HG02840 (cell line): Measurements from ENCODE around the gene RFX8.
"Not testable (repeated sequence)": the region's sequence is repeated elsewhere in the genome, so short reads cannot be mapped to it uniquely, and the experiment has no call there.

Source experiments
- ATAC-seq: cut with Tn5 transposase; IDR thresholded peaks from one replicate; pipeline ENCODE4 v1.9.1; 2021; ENCODE audit warnings: mild to moderate bottlenecking, moderate library complexity, moderate number of reproducible peaks; ENCODE audit not compliant: unreplicated experiment, low FRiP score

Gene RFX8

DNA sequence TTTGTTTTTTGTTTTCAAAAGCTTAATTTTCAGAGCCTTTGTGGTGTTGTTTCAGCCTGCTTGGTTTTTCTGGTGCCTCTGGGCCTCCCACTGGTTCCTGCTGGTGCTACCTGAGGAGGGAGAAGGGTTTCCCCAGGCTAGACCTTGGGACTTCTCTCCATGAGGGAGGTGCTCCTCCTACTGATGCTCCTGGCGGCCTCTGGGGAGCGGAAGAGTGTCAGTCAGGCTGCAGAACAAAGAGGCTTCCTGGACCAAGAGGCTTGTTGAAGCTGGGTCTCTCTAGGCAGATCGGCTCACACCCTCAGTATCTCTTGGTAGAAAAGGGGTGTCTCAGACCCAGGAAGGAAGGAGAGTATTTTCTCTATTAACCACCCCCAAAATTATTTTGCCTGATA is 32.2 kb downstream of the RFX8 start:
- no peak for ATAC-seq

DNA sequence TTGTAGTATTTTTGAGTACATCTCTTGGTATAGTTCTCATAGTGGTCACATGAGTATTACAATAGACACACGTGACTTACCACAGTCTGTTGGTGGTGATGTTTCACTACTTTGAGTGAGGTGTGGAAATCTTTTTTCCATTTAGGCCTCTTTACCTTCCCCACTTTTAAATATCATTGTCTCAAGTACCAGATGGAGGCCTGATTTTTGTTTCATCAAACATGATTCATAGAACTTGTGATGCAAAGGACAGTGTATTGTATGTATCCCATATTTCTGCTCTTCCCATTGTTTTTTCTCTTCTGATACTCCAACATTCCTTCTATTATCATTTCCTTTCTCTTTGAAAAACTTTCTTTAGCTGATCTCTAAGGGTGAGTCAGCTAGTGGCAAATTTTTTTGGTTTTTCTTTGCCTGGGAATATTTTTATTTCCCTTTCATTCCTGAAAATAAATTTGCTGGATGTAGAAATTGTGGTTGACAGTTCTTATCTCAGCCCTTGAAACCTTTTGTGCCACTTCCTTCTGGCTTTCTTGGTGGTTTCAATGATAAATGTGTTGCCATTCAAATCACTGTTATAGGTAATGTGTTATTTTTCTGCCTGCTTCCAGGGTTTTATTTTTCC is 32.8 kb downstream of the RFX8 start:
- no peak for ATAC-seq

DNA sequence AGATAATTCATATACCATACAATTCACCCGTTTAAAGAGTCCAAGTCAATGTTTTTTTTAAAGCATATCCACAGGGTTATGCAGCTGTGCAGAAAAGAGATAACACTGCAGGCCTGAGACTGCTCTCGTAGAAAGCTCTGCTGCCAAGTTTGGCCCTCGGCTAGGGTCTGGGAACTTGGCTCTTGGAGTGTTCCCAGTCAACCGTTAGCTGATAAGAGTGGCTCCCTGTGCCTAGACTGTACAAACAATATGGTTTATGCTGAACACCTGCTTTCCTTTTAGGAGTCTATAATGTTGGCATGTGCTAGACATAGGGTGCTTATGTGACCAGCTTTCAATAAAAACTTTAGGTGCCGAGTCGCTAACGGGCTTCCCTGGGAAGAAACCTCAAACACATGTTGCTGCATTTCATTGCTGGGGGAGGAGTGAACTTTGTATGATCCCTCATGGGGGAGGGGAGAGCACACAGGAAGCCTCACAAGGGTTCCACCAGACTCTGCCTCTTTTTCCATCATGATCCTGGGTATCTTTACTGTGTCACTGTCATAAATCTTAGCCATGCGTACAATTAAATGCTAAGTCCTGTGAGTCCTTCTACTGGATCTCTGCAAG is 34.7 kb downstream of the RFX8 start:
- no peak for ATAC-seq

DNA sequence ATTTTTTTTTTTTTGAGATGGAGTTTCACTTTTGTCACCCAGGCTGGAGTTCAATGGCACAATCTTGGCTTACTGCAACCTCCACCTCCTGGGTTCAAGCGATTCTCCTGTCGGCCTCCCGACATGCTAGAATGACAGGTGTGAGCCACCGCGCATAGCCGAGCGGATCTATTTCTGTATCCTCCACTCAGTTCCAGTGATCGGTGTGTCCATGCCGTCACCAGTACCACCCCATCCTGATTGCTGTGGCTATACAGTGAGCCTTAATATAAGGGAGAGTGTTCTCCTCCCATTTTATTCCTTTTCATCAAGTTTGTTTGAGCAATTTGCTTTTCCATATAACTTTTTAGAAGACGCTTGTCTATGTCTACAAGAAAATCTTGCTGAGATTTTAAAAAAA is 35.2 kb downstream of the RFX8 start:
- no peak for ATAC-seq

DNA sequence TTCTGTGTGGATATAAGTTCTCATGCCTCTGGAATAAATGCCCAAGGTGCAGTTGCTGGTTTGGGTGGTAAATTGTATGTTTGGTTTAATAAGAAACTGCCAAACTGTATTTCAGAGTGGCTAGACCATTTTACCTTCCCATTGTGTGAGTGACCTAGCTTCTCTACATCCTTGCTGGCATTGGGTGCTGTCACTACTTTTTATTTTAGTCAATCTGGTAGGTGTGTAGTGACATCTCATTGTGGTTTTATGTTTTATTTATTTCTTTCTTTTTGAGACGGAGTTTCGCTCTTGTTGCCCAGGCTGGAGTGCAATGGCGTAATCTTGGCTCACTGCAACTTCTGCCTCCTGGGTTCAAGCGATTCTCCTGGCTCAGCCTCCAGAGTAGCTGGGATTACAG is 36.4 kb downstream of the RFX8 start:
- not testable (repeated sequence) for ATAC-seq

DNA sequence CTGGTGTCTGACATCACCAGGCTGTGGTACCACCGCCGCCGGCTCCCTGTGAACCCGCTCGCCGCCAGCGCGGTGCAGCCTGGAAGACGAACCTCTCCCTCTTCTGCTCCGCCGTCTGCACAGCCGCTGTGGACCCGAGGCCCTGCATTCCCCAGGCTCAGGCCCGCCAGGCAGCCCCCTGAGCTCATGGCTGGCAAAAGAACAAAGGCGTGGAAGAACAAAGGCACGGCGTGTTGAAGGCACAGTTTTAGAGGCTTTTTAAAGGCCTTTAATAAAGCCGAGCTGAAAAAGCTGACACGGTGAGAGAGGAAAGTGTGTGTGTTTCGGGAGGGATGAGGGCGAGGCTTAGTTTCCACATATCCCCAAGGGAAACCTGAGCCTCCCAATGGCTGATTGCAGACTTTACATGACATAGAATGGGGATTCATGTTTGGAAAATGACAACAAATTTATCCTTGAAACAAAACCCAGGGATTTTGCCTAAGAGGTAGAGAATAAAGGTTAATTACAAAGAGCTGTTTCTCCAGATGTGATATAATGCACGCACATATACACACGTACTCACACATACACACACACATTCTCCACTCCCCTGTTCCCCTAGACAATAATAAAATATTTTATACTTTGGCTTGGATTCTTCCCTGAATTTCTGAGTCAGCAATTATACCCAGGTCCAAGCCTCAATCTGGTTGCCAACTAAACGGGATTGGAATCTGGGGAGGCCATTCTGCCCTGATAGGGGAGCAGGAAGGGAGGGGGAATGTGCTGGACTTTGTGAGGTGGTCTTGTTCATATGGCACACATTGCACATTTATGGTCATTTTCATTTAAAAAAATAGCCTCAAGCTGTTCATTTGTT is 39.7 kb downstream of the RFX8 start:
- ATAC-seq, result no peak

DNA sequence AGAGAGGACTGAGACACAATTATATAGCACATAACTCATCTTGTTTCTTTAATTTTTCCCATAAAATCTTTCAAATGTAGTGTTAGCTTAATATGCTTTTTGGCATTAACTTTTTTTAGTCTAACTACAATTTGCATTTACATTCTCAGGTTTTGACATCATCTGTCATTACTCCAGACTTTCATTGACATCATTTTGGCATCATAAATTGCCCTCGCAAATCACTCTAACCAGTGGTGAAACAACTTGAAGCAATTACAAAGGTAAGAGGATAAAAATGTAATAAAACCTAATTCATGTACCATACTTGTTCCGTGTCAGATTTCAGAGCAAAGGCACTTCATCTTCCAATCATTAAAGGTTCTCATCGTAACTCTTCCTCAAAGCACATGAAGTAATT is 41.4 kb downstream of the RFX8 start:
- no peak for ATAC-seq

DNA sequence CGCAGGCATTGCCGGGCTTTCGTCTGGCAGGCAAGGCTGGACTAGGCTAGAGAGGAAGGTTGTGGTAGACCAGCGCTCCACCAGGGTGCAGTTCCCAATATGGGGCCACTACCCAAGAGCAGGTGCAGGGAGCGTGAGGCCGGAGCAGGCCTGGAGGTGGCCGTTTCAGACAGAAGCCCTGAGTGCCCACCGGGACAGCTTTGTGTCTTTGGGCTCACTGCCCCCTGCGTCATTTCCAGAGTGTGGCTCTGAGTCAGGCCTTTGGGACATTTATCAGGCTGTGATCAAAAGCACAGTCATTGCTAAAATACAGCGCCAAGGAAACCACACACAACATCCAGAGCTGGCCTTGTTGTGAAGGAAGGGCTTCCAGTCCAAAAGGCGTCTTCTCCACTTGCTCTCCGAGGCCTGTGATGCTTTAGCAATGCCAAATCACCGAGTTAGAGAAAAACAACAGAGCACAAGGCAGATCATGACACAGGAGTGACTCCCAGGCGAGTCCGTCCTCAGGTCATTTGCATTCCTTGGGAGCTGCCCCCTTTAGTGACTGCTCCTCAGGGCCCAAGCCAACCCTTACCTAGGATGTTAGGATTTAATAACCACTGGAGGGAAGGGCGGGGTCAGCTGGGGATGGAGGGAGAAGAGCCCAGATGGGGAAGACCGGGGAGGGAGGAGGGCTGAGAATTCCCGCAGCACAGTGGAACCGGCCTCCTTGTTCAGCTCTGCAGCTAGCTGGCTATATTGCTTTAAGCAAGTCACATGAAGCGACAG is 42.3 kb downstream of the RFX8 start:
- ATAC-seq, result no peak

DNA sequence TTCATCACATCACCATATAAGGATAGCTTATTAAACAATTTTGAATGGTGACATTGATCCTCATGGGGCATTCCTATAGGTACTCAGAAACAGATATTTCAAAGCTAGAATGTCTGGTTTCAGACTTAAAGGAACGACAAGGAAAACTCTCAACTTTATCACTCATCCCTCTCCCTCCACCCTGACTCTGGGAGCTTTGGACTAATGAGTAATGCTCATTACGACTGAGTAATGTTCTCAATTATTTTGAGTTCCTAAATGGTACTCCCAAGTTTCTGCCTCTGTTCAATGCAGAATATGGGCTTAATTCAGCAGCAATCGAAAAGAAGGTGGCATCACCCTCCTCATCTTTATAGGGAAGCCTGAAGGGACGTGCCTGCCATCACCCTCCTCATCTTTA is 43.4 kb downstream of the RFX8 start:
- no peak for ATAC-seq

DNA sequence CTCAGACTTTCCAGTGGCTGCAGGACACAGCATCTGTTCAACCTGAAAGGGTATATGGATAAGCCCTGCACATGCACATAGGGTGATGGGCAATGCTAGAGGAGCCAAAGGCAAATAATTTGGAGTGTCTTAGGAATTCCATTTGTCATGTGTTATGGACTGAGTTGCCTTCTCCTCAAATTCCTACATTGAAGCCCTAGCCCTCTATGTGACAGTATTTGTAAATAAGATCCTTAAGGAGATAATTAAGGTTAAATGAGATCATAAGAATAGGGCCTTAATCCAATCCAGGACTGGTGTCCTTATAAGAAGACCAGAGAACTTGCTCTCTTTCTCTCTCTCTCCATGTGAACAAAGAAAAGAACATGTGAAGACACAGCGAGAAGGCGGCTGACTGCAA is 44.8 kb downstream of the RFX8 start:
- no peak for ATAC-seq

DNA sequence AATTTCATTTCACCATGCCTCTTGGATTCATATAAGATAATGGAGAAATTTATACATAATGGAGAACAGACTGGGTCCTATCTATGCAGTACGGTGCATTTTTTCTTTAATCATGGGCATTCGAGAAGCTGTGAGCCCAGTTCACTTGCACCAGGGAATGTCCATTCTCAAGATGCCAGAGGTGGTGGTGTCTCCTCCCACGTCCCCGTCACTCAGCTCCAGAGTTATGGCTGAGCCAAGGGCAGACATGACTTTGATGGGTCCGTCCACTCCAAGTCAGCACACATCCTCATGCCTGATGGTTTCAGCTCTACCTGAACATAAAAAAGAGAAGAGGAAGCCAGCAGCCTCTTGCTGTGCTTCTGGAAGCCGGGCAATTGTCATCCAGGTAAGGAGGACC is 45.5 kb downstream of the RFX8 start:
- no peak for ATAC-seq

DNA sequence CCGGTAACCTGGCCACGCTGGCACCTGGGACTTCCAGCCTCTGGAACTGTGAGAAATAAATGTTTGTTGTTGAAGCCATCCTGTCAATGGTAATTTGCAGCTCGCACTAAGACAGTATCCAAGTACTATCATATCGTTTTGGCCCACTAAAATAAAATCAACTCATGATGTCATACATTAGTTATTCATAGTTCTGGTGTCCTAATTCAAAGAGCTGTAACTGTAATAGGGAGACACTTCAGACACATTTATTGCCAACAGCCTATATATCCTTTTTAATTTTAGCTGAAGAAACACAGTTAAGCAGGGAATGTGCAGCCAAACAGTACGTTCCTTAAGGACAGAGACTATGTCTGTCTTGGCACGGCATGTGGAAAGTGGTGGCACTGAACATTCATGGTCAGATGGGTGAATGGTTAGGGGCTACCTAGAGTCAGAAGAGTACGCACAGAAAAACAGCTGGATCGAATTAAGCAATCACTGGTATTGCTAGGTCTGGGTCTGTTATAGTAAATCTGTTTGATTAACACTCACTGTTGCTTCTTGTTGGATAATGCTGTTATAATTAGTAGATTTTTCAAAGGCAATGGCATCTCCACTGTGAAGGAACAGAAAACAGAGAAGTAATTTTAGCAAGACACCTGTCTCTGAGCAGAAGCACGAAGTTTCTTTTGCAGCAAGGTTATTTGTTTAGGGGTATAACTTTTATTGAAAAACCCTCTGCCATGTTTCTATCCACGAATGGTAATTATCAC is 46.3 kb downstream of the RFX8 start:
- ATAC-seq, result no peak

DNA sequence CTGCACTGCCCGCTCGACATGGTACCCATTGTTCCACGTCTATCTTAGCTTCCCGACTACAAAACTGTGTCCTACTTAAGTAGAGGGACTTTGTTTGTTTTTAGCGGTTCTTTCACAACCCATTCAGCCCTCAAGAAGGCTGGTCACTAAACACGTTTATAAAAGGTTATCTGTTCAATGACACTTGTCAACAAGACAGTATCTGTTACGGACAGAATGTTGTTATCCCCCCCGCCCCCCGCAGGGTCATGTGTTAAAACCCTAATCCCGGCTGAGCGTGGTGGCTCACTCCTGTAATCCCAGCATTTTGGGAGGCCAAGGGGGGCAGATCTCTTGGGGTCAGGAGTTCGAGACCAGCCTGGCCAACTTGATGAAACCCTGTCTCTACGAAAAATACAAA is 47.2 kb downstream of the RFX8 start:
- no peak for ATAC-seq

DNA sequence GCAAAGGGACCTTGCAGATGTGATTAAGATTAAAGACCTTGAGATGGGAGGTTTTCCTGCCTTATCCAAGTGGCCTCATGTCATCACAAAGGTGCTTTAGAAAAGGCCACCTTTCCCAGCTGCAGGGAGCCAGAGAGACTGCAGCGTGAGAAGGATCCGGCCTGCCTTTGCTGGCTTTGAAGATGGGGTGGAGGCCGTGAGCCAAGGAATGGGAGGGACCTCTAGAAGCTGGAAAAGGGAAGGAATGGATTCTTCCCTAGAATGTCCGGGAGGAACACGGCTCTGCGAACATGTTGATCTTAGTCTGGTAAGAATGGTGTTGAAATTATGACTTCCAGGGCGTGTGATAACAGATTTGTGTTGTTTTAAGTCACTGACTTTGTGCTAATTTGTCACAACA is 47.7 kb downstream of the RFX8 start:
- no peak for ATAC-seq

DNA sequence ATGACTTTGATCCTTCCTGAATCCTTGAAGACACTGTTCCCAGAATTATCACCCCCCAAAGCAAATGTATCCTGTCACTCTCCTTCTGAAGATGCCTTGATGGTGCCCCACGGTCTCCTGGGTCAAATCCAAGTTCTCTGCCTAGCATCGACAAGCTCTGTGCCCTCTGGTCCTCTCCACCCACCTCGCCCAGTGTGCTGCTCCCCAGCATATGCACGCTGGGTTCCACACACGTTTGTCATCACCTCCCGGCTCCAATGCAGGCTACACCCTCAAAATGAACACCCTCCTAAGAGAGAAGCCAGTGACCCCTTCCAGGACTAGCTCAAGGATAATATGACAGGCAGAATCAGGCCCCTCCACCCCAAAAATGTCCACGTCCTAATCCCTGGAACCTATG is 48.1 kb downstream of the RFX8 start:
- ATAC-seq, result no peak

DNA sequence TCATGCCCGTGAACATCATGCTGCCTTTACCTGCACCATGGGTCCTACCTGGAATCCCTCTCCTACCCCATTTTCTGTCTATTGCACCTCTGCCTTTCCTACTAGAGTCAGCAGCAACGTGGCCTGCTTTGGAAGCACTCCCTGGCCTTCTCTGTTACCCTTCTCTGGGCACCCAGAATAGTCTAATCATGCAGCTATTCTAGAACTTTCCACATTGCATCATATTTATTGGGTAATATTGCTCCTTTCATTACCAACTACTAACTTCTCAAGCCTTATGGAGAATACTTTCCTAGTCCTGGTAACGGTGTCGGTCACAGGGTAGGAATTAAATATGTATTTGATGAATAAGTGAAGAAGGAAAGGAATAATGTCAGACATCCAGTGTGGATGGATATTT is 54.3 kb downstream of the RFX8 start:
- ATAC-seq, result no peak

DNA sequence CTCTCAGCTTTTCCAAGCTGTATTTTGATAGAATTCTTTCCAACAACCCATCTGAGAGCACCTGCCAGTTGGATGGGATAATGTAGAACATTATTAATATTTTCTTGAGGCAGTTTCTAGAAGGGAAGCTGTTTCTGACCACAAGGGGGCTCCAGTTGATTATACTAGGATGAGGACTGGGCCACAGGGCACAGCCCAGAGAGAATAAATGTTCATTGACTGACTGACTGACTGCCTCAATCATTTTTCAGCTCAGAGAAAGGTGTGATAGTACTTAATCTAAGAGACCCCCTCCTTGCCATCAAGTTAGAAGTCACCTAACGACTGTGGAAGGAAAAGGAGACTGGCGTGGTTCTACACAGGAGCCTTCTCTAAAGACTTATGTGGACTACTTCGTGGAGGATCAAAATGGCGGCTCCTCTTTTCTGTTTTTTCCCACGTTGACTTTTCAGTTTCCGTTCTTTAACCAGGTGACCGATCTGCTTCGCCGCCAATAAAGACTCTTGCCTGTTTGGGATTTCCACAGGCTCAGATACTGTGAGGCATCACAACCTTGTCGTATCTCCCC is 55.7 kb downstream of the RFX8 start:
- ATAC-seq, result no peak

DNA sequence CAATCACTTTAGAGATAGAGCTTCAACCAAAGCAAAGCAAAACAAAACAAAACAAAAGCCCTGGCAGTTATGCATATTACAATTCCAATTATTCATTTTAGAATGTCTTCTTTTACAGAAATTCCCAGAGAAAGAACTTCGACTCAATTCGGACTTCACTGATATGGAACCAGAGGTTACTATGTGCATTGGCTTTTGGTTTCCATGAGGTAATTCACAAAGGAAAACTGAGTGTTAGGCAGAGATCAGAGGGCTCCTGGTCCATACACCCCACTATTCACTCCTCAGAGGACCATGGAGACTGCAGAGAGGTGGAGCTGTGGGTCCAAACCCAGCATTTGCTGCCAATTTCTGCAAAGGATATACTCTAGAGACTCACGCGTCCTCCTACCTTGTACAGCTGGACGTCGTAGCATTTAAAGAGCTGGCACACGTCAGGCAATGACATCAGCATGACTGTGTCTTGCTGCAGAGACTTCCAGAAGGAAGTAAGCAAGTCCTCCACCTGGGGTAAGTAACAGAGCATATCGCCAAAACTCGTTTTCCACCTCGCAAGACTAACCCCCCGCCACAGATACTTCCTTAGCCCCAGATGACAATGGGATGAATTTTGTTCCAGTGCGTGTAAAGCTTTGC is 56.3 kb downstream of the RFX8 start:
- ATAC-seq, result no peak

DNA sequence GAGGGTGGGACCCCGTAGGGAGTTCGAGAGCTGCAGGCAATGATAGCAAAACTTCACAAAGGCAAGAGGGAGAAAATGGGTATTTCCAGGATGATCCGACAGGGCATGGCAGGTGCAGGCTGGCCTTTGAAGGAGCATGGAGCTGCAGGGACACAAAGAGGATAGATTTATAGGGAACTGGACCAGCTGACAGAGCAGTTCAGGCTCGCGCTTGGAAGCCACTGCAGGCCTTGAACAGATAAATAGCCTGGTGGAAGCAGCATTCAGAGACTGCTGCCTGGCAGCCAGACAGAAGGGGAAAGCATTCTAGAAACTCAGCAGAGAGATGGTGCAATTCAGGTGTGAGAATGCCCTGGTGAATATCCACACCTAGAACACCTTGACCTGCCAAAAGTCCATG is 58.3 kb downstream of the RFX8 start:
- ATAC-seq, result no peak

DNA sequence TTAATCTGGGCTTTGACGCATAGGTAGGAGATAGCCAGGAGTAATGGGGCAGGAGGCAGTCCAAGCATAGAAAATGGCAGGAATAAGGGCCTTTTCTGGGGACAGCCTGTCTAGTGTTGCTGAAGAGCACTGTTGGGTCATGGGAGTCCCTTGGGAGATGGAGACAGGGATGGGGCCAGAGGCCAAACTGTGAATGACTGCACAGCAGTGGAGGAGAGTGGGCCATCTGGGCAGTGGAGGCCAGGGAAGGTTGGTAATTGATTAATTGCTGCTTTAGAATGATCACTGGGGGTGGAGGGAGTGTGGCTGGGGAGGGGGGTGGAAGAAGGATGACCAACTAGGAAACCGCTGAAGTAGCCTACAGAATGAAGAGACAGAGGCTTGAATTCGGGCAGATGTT is 59.0 kb downstream of the RFX8 start:
- ATAC-seq, result no peak
